Ovary (tissue), 9 donors: ENCODE measurements around the gene ADCY10. TPM values are rescaled to one million over a fixed set of nuclear protein-coding genes. Genes with fewer than 3 reads are reported as not detected.

Experiments
- DNase-seq, 5 donors: peaks; one replicate each; pipeline ENCODE4 v3.0.0-alpha.2; 2019 to 2020
- H3K27ac ChIP-seq, 2 donors: fragments of 200-600 bp; one replicate each; pipeline versions ENCODE4 v1.5.1 to v1.8.0; 2019 to 2022
- H3K27me3 ChIP-seq: fragments of 200-600 bp; one replicate; pipeline ENCODE4 v1.8.0; 2022
- H3K36me3 ChIP-seq: fragments of 200-600 bp; sonication (generic); one replicate; pipeline ENCODE4 v1.5.1; 2019
- H3K4me1 ChIP-seq: one replicate; pipeline ENCODE4 v1.8.1; 2013; ENCODE audit warnings: mild to moderate bottlenecking, moderate library complexity; ENCODE audit not compliant: insufficient read depth
- H3K4me3 ChIP-seq: fragments of 200-600 bp; sonication (generic); one replicate; pipeline ENCODE4 v1.5.1; 2017
- H3K9me3 ChIP-seq, 2 donors: fragments of 200-600 bp in 1 of 2; sonication (generic) in 1 of 2; one replicate each; pipeline versions ENCODE4 v1.5.1 to v1.8.1; 2013 to 2019; ENCODE audit warnings: mild to moderate bottlenecking in 1 of 2, moderate library complexity in 1 of 2
- CTCF ChIP-seq, 3 donors: fragments of 450-650 bp in 2 of 3; fragments of 200-600 bp in 1 of 3; IDR thresholded peaks; one replicate each; pipeline versions ENCODE4 v1.5.1 to v1.8.0; 2016 to 2022; ENCODE audit warnings: antibody characterized with exemption in 3 of 3, mild to moderate bottlenecking in 1 of 3
- EP300 ChIP-seq: sonication (generic); formaldehyde crosslinking; IDR thresholded peaks from one replicate; pipeline ENCODE4 v1.6.1; 2017; ENCODE audit warnings: antibody characterized with exemption
- POLR2A ChIP-seq: fragments of 450-650 bp; IDR thresholded peaks from one replicate; pipeline ENCODE4 v1.6.1; 2017; ENCODE audit warnings: antibody characterized with exemption, mild to moderate bottlenecking, moderate library complexity
- WGBS, 3 donors: extraction: QIAGEN DNeasy Blood & Tissue Kit in 1 of 3; methylation state at CpG; one replicate each; pipeline versions ENCODE4 v1.1.5 to v1.1.7; 2013 to 2017; 5-methylcytosine and 5-hydroxymethylcytosine counted together
- intact Hi-C, 4 donors: fragments of 100-400 bp; cut with DNase I; formaldehyde crosslinking; loops; one replicate each; pipeline versions ENCODE4 v1.11.0 to v1.15.1; 2022 to 2023
- polyA plus RNA-seq, 2 donors: library from polyadenylated mRNA; stranded (reverse); fragments of 200-250 nt in 1 of 2; fragments of 350-450 nt in 1 of 2; fragmentation: Illumina TruSeq in 1 of 2; extraction: RNeasy Lipid Tissue Mini Kit (QIAGEN cat#74804) in 1 of 2; gene quantifications; one replicate each; pipeline ENCODE4 v1.2.3, GENCODE V29; 2013 to 2014
- total RNA-seq, 7 donors: library from RNA; depleted of rRNA in 2 of 7; stranded (reverse); fragments of >200 nt in 2 of 7; fragmentation: NEBNext Ultra II Directional in 3 of 7; extraction: Animal tissue kit (Norgen Biotek cat#: 25700) in 3 of 7; gene quantifications; one replicate each; pipeline versions ENCODE4 v1.1.0 to v1.2.4, GENCODE V29; 2016 to 2023
- donor health status: DM: no; HTN: no; CAD: no; lungs with moderate emphysema.
- donor health status: DM: no; HTN: no; CAD: no.
- donor health status: Bipolar disorder and iron deficiency.
- donor health status: DM: yes; HTN: yes; CAD: no.
- donor health status: DM: no; HTN: no; CAD: no.
- donor health status: DM: yes; HTN: yes; CAD: no.

Gene ADCY10
- total and polyA plus RNA-seq, 9 donors = 0.05 to 0.23 (median 0.08) TPM; not detected in 3

GRCh38 chr1:167826127-167826526 lies 87.8 kb downstream of the ADCY10 start:
- peaks cover 2% of the 10 kb centered on the region for H3K4me1 ChIP-seq
- no peak for DNase-seq
- TF ChIP-seq POLR2A (no peak), CTCF (IDR thresholded peaks at IDR 0.05) (no peak), EP300 (no peak)
- intact Hi-C loops = no loop called here
- H3K36me3 ChIP-seq = no peaks in the 10 kb centered on the region
- 86 to 96% (median 93%) methylated on average over 4 of the region's 4 CpGs for WGBS, 3 donors
- no peaks in the 10 kb centered on the region for H3K27me3 ChIP-seq
- no peak overlapping the region for H3K4me3 ChIP-seq
- no peaks in the 10 kb centered on the region for H3K9me3 ChIP-seq
- no peak overlapping the region for H3K27ac ChIP-seq

DNA sequence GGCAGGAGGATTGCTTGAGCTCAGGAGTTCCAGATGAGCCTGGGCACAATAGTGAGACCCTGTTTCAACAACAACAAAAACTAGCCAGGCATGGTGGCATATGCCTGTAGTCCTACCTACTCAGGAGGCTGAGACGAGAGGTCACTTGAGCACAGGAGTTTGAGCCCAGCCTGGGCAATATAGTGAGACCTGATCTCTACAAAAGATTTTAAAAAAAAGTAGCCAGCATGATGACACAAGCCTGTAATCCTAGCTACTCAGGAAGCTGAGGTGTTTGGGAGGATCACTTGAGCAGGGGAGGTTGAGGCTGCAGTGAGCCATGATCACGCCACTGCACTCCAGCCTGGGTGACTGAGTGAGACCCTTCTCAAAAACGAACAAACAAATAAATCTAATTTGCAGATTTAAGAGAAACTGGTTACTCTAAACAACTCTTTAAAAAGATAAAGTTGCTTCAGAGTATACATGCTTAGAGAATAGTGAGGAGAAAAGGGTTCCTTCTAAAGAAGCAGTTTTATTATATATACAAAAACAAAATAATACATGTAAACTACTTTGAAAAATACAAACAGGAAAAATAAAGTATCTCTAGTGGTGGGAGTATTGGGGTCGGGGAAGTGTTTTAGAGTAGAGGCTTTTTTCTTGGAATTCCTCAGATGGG lies 88.4 kb downstream of the ADCY10 start:
- H3K4me3 ChIP-seq = no peak overlapping the region
- H3K36me3 ChIP-seq = no peaks in the 10 kb centered on the region
- no peaks in the 10 kb centered on the region for H3K9me3 ChIP-seq
- TF ChIP-seq EP300 (no peak), POLR2A (no peak), CTCF (IDR thresholded peaks at IDR 0.05) (no peak)
- peaks cover 2% of the 10 kb centered on the region for H3K4me1 ChIP-seq
- intact Hi-C loops = no loop called here
- no peak overlapping the region for H3K27ac ChIP-seq
- no peak for DNase-seq
- whole genome bisulfite sequencing, 3 donors = 62 to 71% (median 64%) methylated on average over 4 of the region's 4 CpGs
- no peaks in the 10 kb centered on the region for H3K27me3 ChIP-seq

DNA sequence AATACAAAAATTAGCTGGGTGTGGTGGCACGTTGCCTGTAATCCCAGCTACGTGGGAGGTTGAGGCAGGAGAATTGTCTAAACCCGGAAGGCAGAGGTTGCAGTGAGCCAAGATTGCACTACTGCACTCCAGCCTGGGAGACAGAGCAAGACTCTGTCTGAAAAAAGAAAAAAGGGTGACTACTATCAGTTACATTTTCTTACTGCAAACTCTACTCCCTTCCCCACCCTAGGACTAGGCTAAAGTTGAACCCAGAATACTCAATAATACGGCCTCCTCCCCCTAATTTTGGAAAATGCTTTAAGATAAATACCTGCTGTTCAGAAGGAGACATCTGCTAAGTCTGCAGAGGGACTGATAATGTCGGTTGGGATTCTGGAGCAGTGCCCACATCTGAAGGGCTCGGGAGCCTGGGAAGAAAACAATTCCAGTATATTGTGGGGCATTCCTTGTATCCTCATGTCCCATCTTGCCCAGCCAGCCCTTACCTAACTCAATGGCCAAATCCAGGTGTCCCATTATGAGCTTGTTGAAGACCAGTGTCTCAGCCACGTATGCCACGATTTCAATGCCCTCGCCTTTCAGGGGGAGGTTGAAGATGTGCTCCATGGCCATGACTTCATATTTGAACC lies 89.7 kb downstream of the ADCY10 start:
- 32 to 41% (median 34%) methylated on average over 9 of the region's 9 CpGs for WGBS, 3 donors
- no peak for DNase-seq
- Histone ChIP-seq H3K27ac (no peak overlapping the region), H3K4me3 (no peak overlapping the region), H3K4me1 (peaks cover 2% of the 10 kb centered on the region), H3K9me3 (no peaks in the 10 kb centered on the region), H3K27me3 (no peaks in the 10 kb centered on the region), H3K36me3 (no peaks in the 10 kb centered on the region)
- intact Hi-C loops = no loop called here
- TF ChIP-seq CTCF (IDR thresholded peaks at IDR 0.05) (no peak), POLR2A (no peak), EP300 (no peak)

DNA sequence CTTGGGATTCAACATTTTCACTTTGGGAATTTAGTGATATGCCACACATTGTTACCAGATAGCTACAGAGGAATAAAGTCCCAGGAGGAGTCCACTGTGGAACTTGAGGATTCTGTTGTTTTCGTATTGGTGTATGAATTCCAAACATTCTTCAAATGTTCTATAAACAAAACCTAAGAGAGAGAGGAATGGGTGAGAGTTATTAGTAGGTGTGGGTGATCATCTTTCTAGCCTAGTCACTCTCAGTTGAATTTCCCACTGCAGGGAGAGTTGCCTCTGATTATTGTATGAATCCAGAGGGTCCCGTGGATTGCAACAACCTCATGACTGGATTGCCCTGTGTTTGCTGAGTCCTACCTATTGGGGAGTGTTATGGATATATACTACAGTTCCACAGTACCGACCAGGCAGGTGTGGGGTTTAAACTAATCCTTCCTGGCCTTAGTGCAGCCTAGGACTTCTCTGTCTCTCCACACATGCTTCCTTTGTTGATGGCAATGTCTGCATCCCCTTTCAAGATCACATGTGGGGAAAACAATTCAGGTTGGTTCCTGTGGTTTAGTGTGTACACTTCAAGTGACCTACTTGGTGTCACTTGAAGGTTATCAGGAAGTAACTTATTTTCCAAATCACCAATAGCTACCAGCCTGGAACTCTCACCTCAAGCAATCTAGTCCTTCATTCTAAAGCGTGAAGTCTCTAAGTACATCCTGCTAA lies 91.8 kb downstream of the ADCY10 start:
- no peak overlapping the region for H3K27ac ChIP-seq
- peaks cover 2% of the 10 kb centered on the region for H3K4me1 ChIP-seq
- H3K9me3 ChIP-seq = no peaks in the 10 kb centered on the region
- intact Hi-C loops = no loop called here
- no peak for DNase-seq
- no peaks in the 10 kb centered on the region for H3K36me3 ChIP-seq
- WGBS, 3 donors = 57 to 62% (median 61%) methylated on average over 4 of the region's 4 CpGs
- TF ChIP-seq CTCF (IDR thresholded peaks at IDR 0.05) = no peak
- no peak for TF ChIP-seq EP300
- TF ChIP-seq POLR2A = no peak
- H3K4me3 ChIP-seq = no peak overlapping the region
- H3K27me3 ChIP-seq = no peaks in the 10 kb centered on the region
